Keratinocyte (primary cell): ENCODE results near the gene ETNPPL. TPM values are rescaled to one million over a fixed set of nuclear protein-coding genes. Genes with fewer than 3 reads are reported as not detected.

Experiments
- DNase-seq: peaks from one replicate; pipeline ENCODE4 v3.0.0-alpha.2; 2011; ENCODE audit warnings: low read depth, missing footprints, low spot score
- FAIRE-seq: peaks from 2 replicates; lab custom pipeline; 2011; peaks lifted over from hg19 to GRCh38; lab: Jason Lieb, UNC
- H2AFZ ChIP-seq: 2 replicates; pipeline ENCODE4 v1.6.0; 2012; ENCODE audit warnings: low read length, control low read depth, inconsistent platforms; ENCODE audit not compliant: control insufficient read depth
- H3K27ac ChIP-seq: 2 replicates; pipeline ENCODE4 v1.5.1; 2011; ENCODE audit warnings: low read length; ENCODE audit not compliant: control insufficient read depth, insufficient read depth
- H3K27me3 ChIP-seq: 3 replicates; pipeline ENCODE4 v1.6.0; 2011; ENCODE audit warnings: low read length; ENCODE audit not compliant: control insufficient read depth, insufficient read depth; ENCODE audit errors: extremely low read depth
- H3K36me3 ChIP-seq, 2 experiments: 2 replicates in 1 of 2; 3 replicates in 1 of 2; pipeline ENCODE4 v1.5.1; 2011; ENCODE audit warnings: low read length in 2 of 2, mild to moderate bottlenecking in 1 of 2; ENCODE audit not compliant: control insufficient read depth in 2 of 2, insufficient read depth in 2 of 2; ENCODE audit errors: extremely low read depth in 1 of 2
- H3K4me1 ChIP-seq: 3 replicates; pipeline ENCODE4 v1.5.1; 2011; ENCODE audit warnings: low read length; ENCODE audit not compliant: control insufficient read depth, insufficient read depth; ENCODE audit errors: extremely low read depth
- H3K4me2 ChIP-seq: 3 replicates; pipeline ENCODE4 v1.6.0; 2011; ENCODE audit warnings: low read depth, low read length; ENCODE audit not compliant: control insufficient read depth, insufficient read depth; ENCODE audit errors: extremely low read depth
- H3K4me3 ChIP-seq, 3 experiments: fragments of 200-600 bp in 1 of 3; sonication (generic) in 1 of 3; 2 replicates in 2 of 3; 3 replicates in 1 of 3; pipeline ENCODE4 v1.5.1; 2011 to 2016; ENCODE audit warnings: low read length in 3 of 3, mild to moderate bottlenecking in 3 of 3, control low read depth in 2 of 3, inconsistent platforms in 1 of 3, low read depth in 1 of 3, mixed read lengths in 1 of 3, mixed run types in 1 of 3, moderate library complexity in 1 of 3; ENCODE audit not compliant: control insufficient read depth in 2 of 3, insufficient read depth in 2 of 3; ENCODE audit errors: extremely low read depth in 1 of 3
- H3K79me2 ChIP-seq: 2 replicates; pipeline ENCODE4 v1.6.0; 2012; ENCODE audit warnings: low read length; ENCODE audit not compliant: control insufficient read depth, insufficient read depth
- H3K9ac ChIP-seq: 3 replicates; pipeline ENCODE4 v1.6.0; 2011; ENCODE audit warnings: low read length; ENCODE audit not compliant: control insufficient read depth, insufficient read depth; ENCODE audit errors: extremely low read depth
- H3K9me1 ChIP-seq: 3 replicates; pipeline ENCODE4 v1.6.0; 2011; ENCODE audit warnings: low read length; ENCODE audit not compliant: control insufficient read depth, insufficient read depth; ENCODE audit errors: extremely low read depth
- H3K9me3 ChIP-seq: 2 replicates; pipeline ENCODE4 v1.5.1; 2012; ENCODE audit warnings: low read depth, low read length; ENCODE audit not compliant: control insufficient read depth
- H4K20me1 ChIP-seq: 3 replicates; pipeline ENCODE4 v1.6.0; 2011; ENCODE audit warnings: low read length; ENCODE audit not compliant: control insufficient read depth, insufficient read depth; ENCODE audit errors: extremely low read depth
- EZH2 ChIP-seq: IDR thresholded peaks from one replicate; pipeline ENCODE4 v1.6.1; 2012; ENCODE audit warnings: inconsistent platforms, mild to moderate bottlenecking, low read length, moderate library complexity
- dilution Hi-C: fragments of 300-500 bp; cut with MboI; formaldehyde crosslinking; loops from one replicate; pipeline ENCODE4 v1.7.0; 2020; ENCODE audit warnings: low sequenced_read_pairs; ENCODE audit not compliant: extremely low pct_ligation_motif_present
- polyA plus RNA-seq, 5 experiments: library from polyadenylated mRNA; depleted of rRNA in 3 of 5; stranded (reverse) in 3 of 5; stranded (forward) in 1 of 5; unstranded in 1 of 5; fragments of >200 nt; gene quantifications; 1 replicate in 1 of 5; 2 replicates in 3 of 5; 3 replicates in 1 of 5; pipeline versions ENCODE4 v1.2.1 to v1.2.3, GENCODE V29; 2011 to 2012; ENCODE audit warnings: missing spikeins in 2 of 5, low read depth in 1 of 5, low replicate concordance in 1 of 5
- TF ChIP-seq, protein P1 (sequence below), 3 experiments: IDR thresholded peaks in 1 of 3; conservative IDR thresholded peaks in 1 of 3; optimal IDR thresholded peaks in 1 of 3; 2 replicates in 2 of 3; 3 replicates in 1 of 3; pipeline versions ENCODE3 to v1.5.1; 2011; ENCODE audit warnings: low read length in 3 of 3, mild to moderate bottlenecking in 3 of 3, moderate library complexity in 2 of 3, control low read depth in 1 of 3, inconsistent platforms in 1 of 3; ENCODE audit not compliant: insufficient read depth in 2 of 3; ENCODE audit errors: extremely low read depth in 1 of 3

Gene ETNPPL
- polyA plus RNA-seq, 1 donor (not counting 4 experiments of a cell fraction or from before 2014, with no cell fraction given) = not detected

DNA sequence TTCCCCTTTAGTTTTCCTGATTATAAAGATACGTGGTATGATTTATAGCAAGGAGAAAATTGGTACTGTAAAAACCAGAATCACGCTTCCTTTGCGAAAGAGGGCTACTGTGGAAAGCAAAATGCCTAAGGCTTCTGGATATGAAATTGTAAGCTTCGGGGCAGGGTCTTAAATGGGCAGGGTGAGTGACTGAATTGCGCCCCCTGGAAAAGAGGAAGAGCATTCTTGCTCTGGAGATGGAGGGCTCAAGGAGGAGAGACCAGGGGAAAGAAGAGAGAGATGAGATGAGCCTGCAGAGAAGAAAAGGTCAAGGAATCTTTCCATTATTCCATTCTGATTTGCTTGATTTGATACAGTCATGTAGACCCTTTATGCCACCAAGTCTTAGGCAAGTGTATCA is 13.1 kb upstream of the ETNPPL start:
- Histone ChIP-seq H3K4me3 (no peak overlapping the region), H3K9me1 (no peaks in the 10 kb centered on the region), H3K9me3 (no peaks in the 10 kb centered on the region), H2AFZ (no peak overlapping the region), H3K79me2 (no peaks in the 10 kb centered on the region), H3K27ac (no peak overlapping the region), H4K20me1 (no peaks in the 10 kb centered on the region), H3K27me3 (no peaks in the 10 kb centered on the region), H3K9ac (no peak overlapping the region), H3K4me1 (no peaks in the 10 kb centered on the region), H3K4me2 (no peak overlapping the region), H3K36me3 (no peaks in the 10 kb centered on the region)
- no peak for DNase-seq
- dilution Hi-C loops = no loop called here
- FAIRE-seq = no peak
- TF ChIP-seq, protein P1, sequence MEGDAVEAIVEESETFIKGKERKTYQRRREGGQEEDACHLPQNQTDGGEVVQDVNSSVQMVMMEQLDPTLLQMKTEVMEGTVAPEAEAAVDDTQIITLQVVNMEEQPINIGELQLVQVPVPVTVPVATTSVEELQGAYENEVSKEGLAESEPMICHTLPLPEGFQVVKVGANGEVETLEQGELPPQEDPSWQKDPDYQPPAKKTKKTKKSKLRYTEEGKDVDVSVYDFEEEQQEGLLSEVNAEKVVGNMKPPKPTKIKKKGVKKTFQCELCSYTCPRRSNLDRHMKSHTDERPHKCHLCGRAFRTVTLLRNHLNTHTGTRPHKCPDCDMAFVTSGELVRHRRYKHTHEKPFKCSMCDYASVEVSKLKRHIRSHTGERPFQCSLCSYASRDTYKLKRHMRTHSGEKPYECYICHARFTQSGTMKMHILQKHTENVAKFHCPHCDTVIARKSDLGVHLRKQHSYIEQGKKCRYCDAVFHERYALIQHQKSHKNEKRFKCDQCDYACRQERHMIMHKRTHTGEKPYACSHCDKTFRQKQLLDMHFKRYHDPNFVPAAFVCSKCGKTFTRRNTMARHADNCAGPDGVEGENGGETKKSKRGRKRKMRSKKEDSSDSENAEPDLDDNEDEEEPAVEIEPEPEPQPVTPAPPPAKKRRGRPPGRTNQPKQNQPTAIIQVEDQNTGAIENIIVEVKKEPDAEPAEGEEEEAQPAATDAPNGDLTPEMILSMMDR (optimal IDR thresholded peaks at IDR 0.05 in 1 of 3, IDR thresholded peaks at IDR 0.05 in 1 of 3, conservative IDR thresholded peaks at IDR 0.05 in 1 of 3; ENCODE audit: extremely low read depth in 1 of 3, insufficient read depth in 2 of 3, low read length in 3 of 3) = no peak
- no peak for TF ChIP-seq EZH2

DNA sequence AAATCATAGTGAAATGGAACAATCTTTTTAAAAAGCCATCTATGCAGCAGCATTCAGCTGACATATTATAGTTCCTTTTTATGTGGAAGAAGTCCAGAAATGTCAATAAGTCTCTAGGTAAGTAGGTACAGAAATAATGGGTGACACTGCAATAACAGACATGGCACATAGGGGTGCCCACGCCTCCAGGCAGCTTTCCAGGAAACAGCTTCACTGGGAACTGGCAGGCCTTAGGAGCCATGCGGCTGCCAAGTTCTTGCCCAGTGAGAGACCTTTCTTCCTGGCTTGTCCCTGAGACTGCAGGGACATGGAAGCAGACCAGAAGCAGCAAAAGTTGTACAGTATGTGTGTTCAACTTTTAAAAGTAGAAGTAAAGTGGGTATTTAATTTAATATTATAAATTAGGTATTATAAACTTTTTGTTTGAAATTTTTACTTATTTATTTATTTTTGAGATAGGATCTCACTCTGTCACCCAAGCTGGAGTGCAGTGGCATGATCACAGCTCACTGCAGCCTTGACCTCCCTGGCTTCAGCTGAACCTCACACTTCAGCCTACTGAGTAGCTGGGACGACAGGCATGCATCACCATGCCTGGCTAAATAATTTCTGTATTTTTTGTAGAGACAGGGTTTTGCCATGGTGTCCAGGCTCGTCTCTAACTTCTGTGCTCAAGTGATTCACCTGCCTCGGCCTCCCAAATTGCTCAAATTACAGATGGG is 12.1 kb upstream of the ETNPPL start:
- Histone ChIP-seq H3K36me3 (no peaks in the 10 kb centered on the region), H3K27me3 (no peaks in the 10 kb centered on the region), H4K20me1 (no peaks in the 10 kb centered on the region), H3K4me3 (no peak overlapping the region), H3K9me3 (no peaks in the 10 kb centered on the region), H3K9ac (no peak overlapping the region), H3K27ac (no peak overlapping the region), H3K79me2 (no peaks in the 10 kb centered on the region), H2AFZ (no peak overlapping the region), H3K4me2 (no peak overlapping the region), H3K9me1 (no peaks in the 10 kb centered on the region), H3K4me1 (no peaks in the 10 kb centered on the region)
- no peak for TF ChIP-seq EZH2
- TF ChIP-seq, protein P1 (optimal IDR thresholded peaks at IDR 0.05 in 1 of 3, IDR thresholded peaks at IDR 0.05 in 1 of 3, conservative IDR thresholded peaks at IDR 0.05 in 1 of 3; ENCODE audit: extremely low read depth in 1 of 3, insufficient read depth in 2 of 3, low read length in 3 of 3) = no peak
- dilution Hi-C loops = no loop called here
- DNase-seq (no peak), FAIRE-seq (no peak)
